NCI-H510A treated with DMSO at 0.1 percent for 48 hours (cell line): ENCODE data around the gene HEBP2.
"Not testable (repeated sequence)": the region's sequence is repeated elsewhere in the genome, so short reads cannot be mapped to it uniquely, and the experiment has no call there.

ENCODE experiments used
- DNase-seq: peaks from one replicate; lab custom pipeline; 2025; lab: John Stamatoyannopoulos, UW

HEBP2 gene

GRCh38 chr6:138403801-138404665 is at the start of gene HEBP2:
Gene HEBP2 (plus strand): TSS chr6:138404223. CDS start chr6:138404496, 273 bp downstream.
- peak; percentile 80 for DNase-seq

GRCh38 chr6:138357928-138358327 is 46.1 kb upstream of the HEBP2 start:
- no peak for DNase-seq

GRCh38 chr6:138368684-138369083 is 35.3 kb upstream of the HEBP2 start:
- DNase-seq, result not testable (repeated sequence)

- no peak for DNase-seq
These were observed 33.2 kb upstream of the HEBP2 start for GRCh38 chr6:138370631-138371451.

GRCh38 chr6:138371452-138371711 is 32.6 kb upstream of the HEBP2 start:
- DNase-seq, result no peak

GRCh38 chr6:138371720-138372119 is 32.3 kb upstream of the HEBP2 start:
- no peak for DNase-seq

GRCh38 chr6:138372711-138373463 is 31.1 kb upstream of the HEBP2 start:
- DNase-seq, result no peak

- DNase-seq, result no peak
These were observed 29.8 kb upstream of the HEBP2 start for GRCh38 chr6:138374230-138374629.

- no peak for DNase-seq
These were observed 29.2 kb upstream of the HEBP2 start for GRCh38 chr6:138374815-138375214.

GRCh38 chr6:138377042-138377441 is 27.0 kb upstream of the HEBP2 start:
- no peak for DNase-seq

- peak; percentile 35 for DNase-seq
These were observed 26.2 kb upstream of the HEBP2 start, which contains the start of gene SMIM28 for GRCh38 chr6:138377844-138378243. Gene SMIM28 (plus strand): TSS chr6:138377905. CDS start chr6:138378073, 168 bp downstream.

- DNase-seq, result peak; percentile 10
These were observed 25.6 kb upstream of the HEBP2 start for GRCh38 chr6:138378463-138378862.

GRCh38 chr6:138382498-138383265 is 21.3 kb upstream of the HEBP2 start:
- no peak for DNase-seq

- DNase-seq, result no peak
These were observed 20.2 kb upstream of the HEBP2 start for GRCh38 chr6:138383776-138384175.

- DNase-seq, result no peak
These were observed 17.1 kb upstream of the HEBP2 start for GRCh38 chr6:138386897-138387296.

GRCh38 chr6:138387577-138388368 is 16.2 kb upstream of the HEBP2 start:
- DNase-seq, result peak; percentile 60

- DNase-seq, result no peak
These were observed 14.5 kb upstream of the HEBP2 start for GRCh38 chr6:138389551-138389950.

GRCh38 chr6:138393871-138394783 is 9.9 kb upstream of the HEBP2 start:
- DNase-seq, result no peak

GRCh38 chr6:138396709-138397108 is 7.3 kb upstream of the HEBP2 start:
- DNase-seq, result no peak
